Muscle of back (tissue), 11 donors: ENCODE results near the gene PHLDA3. TPM values are rescaled to one million over a fixed set of nuclear protein-coding genes. Genes with fewer than 3 reads are reported as not detected.
"Not testable (repeated sequence)": the region's sequence is repeated elsewhere in the genome, so short reads cannot be mapped to it uniquely, and the experiment has no call there.

Experiments
- DNase-seq, 3 donors: peaks; one replicate each; pipeline versions ENCODE4 v3.0.0 to v3.0.0-alpha.2; 2013
- polyA plus RNA-seq, 10 donors: library from polyadenylated mRNA; unstranded; fragments of 120-200 nt; gene quantifications; one replicate each; pipeline ENCODE4 v1.2.1, GENCODE V29; 2013; ENCODE audit not compliant: insufficient read length in 10 of 10

Gene PHLDA3
- polyA plus RNA-seq, 10 donors, result 13.5 to 21.7 (median 19.3) TPM

GRCh38 chr1:201504799-201505502 lies 36.0 kb upstream of the PHLDA3 start:
- no peak for DNase-seq

DNA sequence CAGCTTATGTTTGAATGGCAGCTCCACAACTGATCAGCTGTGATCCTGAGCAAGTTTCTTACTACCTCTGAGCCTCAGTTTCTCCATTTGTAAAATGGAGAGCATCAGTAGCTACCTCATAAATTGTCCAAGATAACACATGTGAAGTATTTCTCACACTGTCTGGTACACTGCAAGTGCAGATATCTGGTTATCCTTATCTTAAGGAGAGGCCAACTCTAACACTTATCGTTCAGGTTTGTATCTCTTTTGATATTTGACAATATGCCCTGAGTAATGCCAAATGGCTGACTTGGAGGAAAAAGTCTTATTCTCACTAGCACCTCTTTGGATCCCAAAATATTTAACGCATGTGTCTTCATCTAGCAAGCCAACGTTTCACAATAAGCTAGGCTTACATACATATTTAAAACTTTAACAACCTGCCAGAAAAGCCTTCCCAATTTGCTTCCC lies 35.2 kb upstream of the PHLDA3 start:
- no peak for DNase-seq

DNA sequence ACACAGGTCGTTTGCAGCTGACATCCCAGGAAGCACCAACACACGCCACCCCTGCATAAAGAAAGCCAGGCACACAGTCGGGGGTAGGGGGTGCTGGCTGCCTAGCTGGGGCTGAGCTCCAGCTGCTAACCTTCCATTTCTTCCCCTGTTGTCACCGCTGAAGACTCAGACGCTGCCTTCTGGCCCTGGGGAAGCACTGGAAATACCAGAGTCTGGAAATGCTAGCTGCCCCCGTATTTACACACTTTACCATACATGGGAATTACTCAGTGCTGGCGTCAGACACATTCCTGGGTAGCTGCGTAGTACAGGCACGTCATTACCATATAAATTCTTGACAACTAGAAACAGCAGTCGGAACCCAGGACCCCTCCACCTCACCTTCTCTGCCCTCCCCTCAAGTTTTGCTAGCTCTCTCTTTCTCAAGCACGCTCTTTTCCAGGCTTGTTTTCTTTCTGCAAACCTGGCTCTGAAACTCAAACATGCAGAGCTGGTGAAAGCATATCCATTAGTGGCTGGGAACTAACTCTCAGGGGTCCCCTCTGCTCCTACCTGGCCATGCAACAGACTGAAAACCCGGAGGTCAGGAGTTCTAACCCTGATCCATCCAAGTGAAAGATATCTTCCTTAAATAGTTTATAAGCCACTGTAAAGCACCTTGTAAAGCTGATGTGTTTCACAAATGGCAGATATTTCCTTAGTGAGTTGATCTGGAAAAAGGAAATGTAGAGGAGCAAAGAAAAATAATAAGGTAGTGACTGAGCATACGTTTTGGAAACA lies 34.6 kb upstream of the PHLDA3 start:
- DNase-seq, result peak; percentile 52 to 96 (median 75)

DNA sequence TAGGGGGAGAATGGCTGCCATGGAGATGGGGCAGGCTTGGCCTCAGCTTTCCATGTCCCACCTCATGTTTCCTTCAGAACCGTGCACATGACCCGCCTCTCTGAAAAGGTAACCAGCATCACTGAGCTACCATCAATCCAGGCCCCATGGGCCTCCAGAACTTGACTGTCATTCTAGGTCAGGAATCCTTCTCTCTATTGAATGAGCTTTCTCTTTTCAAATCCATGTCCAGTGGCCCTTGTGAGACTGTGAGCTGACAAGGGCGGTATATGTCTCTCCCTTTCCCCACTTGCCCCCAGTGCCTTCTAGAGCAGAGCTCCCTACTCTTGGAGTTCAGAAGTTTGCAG lies 33.5 kb upstream of the PHLDA3 start:
- no peak for DNase-seq

GRCh38 chr1:201501812-201502510 lies 33.0 kb upstream of the PHLDA3 start:
- DNase-seq, result no peak

DNA sequence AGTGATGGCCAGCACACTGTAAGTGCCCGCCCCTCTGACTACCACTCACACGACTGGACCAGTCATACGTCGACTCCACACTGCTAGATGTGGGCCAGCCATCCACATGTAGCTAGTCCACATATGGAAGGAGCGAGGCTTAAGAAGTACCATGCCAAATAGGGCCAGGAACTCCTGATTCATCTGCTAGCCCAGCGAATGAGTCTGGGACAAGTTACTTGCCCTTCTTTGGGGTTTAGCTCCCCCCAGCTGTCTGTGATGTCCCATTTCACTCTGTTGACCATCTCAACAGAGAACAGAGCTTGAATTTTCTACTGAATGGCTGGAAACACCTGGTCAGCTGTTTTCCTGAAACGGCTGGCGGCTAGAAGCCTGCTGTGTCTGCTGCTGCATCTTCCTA lies 32.2 kb upstream of the PHLDA3 start:
- DNase-seq, result no peak

DNA sequence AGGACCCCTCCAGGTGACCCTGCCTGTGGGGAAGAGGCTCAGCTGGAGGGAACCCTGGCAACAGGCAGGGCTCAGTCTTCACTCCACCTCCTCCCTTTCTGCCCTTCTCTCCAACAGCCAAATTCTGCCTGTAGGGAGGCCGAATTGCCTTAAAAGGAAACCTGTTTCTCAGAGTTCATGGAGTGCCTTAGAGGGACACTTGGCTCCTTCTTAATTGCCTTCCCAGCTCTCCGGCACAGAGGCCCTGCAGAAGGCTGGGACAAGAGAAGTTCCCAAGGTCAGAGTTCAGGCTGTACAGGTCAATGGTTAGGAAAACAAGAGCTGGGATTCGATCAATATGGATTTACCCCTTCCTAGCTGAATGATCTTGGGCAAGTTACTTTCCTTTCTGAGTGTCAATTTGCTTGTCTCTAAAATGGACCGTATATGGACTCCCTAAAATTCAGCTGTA lies 31.7 kb upstream of the PHLDA3 start:
- DNase-seq, result no peak

DNA sequence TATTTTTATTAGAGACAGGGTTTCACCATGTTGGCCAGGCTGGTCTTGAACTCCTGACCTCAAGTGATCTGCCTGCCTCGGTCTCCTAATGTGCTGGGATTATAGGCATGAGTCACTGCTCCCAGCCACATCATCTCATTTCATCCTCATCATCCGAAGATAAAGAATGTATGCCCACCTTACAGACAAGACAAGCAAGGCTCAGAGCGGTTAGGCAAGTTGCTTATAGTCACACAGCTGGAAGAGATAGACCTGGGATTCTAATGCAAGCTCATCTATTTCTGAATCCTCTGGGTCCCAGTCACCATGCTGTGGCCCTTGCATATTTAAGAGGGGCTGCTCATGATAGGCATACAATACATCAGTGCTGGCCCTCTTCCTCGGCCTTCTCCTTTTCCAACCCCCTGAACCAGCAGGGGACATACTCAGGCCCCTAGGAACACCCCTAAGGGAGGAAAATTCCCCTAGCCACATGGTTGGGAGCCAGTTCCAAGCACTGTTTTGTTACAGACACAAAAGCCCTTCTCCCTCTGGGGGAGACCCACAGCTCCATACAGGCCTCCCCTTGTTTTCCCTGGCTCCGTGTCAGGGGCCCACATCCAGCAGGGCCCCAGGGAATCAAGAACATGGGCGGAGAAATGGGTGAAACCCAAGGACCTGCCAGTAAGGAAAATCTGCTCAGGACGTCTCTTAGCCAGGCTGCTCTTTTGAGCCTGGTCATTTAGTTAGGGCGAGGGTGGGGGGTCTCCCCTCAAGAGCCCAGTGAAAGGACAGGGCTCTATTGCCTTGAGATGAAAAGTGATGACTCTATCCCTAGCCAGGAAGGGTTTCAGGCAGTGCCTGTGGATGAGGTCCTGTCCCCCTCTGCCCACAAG lies 31.0 kb upstream of the PHLDA3 start:
- peak in 1 of 3 donors; percentile 58 for DNase-seq

DNA sequence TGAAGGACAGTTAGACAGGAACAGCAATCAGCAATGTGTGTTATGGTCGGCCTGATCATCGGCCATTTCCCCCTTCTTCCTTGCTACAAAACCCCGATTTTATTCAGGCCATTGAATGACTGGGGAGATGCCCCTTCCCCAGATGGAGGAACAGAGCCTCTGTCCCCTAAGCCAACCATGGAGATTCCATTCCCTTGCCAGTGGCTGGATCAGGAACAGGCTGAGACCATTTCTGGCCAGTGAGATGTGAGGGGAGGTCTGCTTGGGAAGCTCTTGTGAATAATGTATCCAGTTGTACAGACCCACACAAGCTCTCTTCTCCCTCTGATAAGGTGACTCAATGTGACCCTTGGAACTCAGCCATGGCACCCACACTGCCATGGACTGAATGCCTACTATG lies 30.2 kb upstream of the PHLDA3 start:
- no peak for DNase-seq

DNA sequence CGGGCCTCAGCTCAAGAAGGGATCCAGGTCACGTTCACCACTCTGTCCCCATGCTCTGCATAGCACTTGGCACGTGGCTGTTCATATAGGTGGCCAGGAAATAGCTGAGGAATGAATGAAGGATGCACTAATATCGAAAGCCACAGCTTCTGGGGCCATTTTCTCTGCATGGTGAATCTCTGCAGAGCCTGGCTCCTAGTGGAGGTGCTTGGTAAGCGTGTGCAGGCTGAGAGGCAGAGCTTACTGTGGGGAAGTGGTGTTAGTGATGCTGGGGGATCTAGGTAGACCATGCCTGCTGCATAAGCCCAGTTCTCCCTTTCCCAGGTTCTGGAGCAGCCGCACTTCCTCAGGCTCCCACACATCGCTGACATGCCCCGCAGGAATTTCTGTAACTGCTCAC lies 29.6 kb upstream of the PHLDA3 start:
- no peak for DNase-seq

DNA sequence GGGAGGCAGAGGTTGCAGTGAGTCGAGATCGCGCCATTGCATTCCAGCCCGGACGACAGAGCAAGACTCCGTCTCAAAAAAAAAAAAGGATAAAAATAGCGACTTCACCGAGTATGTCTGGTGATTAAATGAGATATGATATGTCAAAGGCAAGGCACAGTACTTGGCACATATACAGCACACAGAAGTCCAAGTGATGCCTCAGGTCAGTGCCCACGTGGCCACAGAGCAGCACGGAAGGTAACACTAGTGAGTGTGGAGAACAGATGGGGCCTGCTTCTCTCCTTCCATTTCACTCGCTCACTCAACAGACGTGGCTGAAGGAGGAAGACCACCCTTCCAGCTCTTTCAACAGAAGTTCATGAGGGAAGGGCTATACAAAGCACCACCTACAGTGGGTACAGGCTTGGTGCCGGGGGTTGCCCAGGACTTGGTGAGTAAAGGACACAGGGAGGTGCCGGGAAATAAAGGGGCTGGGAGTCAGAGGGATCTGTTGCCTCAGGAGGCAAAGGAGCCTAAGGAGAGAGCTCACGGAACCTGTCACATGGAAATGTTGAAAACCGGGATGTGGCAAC lies 29.0 kb upstream of the PHLDA3 start:
- no peak for DNase-seq

GRCh38 chr1:201496296-201496690 lies 27.3 kb upstream of the PHLDA3 start:
- no peak for DNase-seq

DNA sequence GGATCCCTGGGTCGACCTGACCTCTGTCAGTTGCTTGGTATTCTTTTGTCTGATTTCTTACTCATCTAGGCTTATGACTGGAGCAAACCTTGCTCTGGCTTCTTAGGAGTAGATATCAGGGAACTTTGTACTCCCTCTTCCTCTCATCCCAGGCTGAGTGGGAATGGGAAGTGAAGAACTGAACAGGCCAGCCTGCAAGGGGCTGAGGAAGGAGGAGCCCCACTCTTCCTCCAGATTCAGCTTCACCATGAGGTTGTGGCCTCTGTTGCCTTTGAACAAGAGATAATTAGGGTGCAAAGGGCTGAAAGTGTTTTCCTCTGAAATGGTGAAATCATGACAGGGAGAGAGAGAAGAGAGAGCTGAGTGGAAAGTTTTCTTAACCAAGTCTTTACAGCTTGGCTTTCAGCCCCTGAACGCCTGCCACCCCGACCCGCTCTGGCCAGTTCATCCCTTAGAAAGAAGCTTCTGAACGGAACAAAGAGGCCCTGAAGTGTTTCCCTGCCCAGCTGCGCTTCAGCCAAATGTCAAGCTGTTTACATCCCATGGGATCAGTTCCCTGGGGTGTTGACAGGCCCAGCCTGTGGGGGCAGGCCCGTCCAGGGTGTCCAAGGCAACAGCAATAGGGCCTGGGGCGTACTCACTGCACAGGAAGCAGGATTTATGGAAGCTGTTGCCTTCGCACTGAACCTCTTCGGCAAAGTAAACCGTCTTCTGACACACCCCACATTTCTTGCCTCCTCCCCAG lies 26.7 kb upstream of the PHLDA3 start:
- DNase-seq, result peak in 2 of 3 donors; percentile 69 to 86

DNA sequence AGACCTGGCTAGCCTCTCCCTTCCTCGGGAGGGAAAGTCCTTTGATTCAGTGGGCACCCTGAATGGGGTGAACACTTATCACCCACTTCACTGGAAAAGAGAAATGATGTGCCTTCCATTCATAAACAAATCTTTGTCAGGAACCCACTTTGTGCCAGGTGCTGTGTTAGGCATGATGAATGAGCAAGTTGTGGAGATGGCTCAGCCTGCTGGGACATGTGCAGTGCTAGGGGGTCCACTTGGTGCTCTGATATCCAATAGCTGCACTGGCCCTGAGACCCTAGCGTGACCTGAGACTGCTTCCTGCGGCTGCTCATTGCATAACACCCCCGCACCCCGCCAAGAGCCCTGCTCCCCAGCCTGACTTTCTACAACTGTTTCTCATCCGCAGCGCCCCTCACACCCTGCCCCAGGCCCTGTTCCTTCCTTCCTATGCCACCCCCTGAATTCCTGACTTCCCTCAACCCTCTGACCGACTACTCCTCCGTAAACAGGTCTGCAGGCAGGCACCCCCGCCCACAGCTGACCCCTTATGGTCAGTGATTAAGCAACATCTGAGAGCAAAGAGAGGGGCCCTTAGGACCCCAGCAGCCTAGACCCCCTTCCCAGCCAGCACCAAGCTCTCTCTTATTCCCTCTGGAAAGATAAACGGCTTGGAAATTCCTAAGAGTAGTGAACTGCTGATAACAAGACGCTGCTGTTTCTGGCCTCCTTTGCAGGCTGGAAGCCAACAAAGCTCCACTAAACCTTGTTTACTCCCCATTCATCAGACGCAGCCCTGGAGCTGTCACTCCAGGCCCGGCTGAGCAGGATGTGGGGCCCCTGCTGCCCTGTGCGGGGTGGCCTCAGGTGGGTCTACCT lies 25.0 kb upstream of the PHLDA3 start:
- peak in 1 of 3 donors; percentile 66 for DNase-seq

DNA sequence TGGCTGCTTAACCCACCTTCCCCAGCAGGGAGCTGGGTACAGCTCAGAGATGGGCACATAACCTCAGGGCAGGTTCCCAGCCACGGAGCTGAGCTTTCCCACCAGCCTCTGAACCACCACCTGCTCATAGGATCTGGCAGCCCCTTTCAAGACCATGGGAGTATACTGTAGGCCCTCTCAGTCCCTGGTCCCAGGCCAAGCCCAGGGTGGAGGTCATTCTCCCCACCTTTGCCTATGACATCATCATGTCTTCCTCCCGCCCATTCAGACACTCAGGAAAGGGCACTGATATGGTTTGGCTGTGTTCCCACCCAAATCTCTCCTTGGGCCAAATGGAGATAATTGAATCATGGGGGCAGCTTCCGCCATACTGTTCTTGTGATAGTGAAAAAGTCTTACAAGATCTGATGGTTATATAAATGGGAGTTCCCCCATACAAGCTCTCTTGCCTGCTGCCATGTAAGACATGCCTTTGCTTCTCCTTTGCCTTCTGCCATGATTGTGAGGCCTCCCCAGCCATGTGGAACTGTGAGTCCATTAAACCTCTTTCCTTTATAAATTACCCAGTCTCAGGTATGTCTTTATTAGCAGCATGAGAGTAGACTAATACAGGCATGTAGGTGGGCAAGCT lies 24.2 kb upstream of the PHLDA3 start:
- not testable (repeated sequence) for DNase-seq

DNA sequence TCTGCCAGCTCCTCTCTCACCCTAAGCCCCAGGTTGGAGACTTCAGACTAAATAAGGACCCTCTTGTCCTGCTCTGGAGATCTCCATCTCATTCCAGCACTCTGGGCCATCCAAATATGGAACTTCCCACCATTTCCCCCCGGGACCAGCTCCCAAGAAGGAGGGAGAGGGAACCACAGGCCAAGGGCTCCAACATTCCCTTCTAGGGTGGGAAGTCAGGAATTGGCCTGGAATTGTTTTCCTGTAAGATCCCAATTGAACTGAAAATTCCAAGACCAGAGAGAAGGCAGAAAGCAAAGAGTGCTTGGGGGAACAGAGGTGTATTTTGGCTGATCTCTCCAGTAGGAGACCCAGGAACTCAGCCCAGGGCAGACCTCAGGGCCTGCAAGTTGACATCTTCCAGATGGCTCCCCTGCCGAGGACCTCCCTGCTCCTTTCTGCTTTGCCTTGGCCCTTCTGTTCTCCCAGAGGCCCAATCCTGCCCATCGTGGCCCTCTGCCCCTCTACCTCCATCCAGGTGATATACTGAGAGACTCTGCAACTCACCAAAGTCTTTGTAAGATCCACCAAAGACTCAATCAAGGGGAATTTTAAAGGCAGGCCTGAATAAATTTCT lies 23.0 kb upstream of the PHLDA3 start:
- DNase-seq, result no peak

- DNase-seq, result no peak
These were observed 21.7 kb upstream of the PHLDA3 start for GRCh38 chr1:201490708-201491131.

- no peak for DNase-seq
These were observed 20.8 kb upstream of the PHLDA3 start for GRCh38 chr1:201489643-201490261.
